IPS-18a (cell line): ENCODE measurements around the gene BRAF.
"Not testable (repeated sequence)": the region's sequence is repeated elsewhere in the genome, so short reads cannot be mapped to it uniquely, and the experiment has no call there.

Experiments used
- H3K27ac ChIP-seq: one replicate; pipeline ENCODE4 v1.5.1; 2013; ENCODE audit warnings: low read length
- H3K27me3 ChIP-seq: one replicate; pipeline ENCODE4 v1.6.1; 2013; ENCODE audit warnings: mild to moderate bottlenecking, low read length; ENCODE audit not compliant: control insufficient read depth, insufficient read depth
- H3K36me3 ChIP-seq: one replicate; pipeline ENCODE4 v1.6.1; 2013; ENCODE audit warnings: low read depth, low read length; ENCODE audit not compliant: control insufficient read depth
- H3K4me1 ChIP-seq: one replicate; pipeline ENCODE4 v1.6.1; 2013; ENCODE audit warnings: low read depth, low read length; ENCODE audit not compliant: control insufficient read depth
- H3K4me3 ChIP-seq: one replicate; pipeline ENCODE4 v1.5.1; 2013; ENCODE audit warnings: low read length
- H3K9ac ChIP-seq: one replicate; pipeline ENCODE4 v1.6.1; 2013; ENCODE audit warnings: mild to moderate bottlenecking, low read length, moderate library complexity
- H3K9me3 ChIP-seq: one replicate; pipeline ENCODE4 v1.6.1; 2013; ENCODE audit warnings: low read depth, low read length; ENCODE audit not compliant: control insufficient read depth

The BRAF gene

DNA sequence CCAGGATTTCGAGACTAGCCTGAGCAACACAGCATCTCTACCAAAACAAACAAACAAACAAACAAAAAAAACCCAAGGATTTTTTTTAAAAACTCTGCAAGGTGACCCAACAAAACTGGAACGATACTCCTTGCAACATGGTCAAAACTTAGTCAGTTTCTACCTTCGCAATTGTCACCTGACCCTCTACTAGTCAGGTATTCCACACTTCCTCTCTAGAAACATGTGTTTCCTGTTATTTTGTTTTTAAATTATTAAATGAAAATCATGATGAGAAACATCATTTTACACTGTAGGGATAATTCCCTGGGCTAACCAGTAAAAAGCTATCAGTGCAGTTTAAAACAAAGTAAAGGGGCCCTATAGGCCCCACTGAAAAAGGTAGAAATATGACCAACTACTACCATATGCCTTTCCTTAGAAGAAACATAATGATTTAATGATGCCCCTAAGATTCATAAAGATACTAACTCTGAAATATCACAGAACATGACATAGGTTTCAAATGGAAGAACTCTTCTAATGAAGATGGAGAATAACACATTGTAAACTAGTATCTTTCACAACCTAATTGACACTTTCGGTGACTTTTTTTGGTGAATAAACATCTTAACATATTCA lies 8.7 kb downstream of the BRAF start:
- H3K4me1 ChIP-seq = peaks cover 15% of the 10 kb centered on the region
- no peak overlapping the region for H3K4me3 ChIP-seq
- H3K9ac ChIP-seq = no peak overlapping the region
- no peaks in the 10 kb centered on the region for H3K36me3 ChIP-seq
- peaks cover 11% of the 10 kb centered on the region for H3K27me3 ChIP-seq
- H3K9me3 ChIP-seq = no peaks in the 10 kb centered on the region
- no peak overlapping the region for H3K27ac ChIP-seq

DNA sequence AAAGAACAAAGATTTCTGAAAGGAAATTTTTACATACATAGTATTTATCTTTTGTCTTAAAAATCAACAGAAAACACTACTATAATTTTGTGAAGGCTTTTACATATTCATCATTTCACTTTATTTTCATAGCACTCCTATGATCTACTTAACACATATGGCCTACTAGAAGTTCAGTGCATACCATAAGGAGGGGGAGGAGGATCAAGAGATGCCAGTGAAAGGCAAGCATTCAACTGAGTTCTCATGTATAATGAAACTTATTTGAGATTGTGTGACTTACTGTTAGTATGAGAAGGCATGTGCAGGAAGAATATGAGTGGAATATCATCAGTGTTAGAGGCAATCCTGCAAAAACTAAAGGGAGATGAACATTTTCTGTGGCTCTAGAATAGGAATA lies 10.6 kb downstream of the BRAF start:
- H3K27me3 ChIP-seq = peaks cover 11% of the 10 kb centered on the region
- H3K27ac ChIP-seq = no peak overlapping the region
- no peaks in the 10 kb centered on the region for H3K36me3 ChIP-seq
- H3K4me1 ChIP-seq = peaks cover 15% of the 10 kb centered on the region
- H3K9ac ChIP-seq = no peak overlapping the region
- no peak overlapping the region for H3K4me3 ChIP-seq
- H3K9me3 ChIP-seq = no peaks in the 10 kb centered on the region

DNA sequence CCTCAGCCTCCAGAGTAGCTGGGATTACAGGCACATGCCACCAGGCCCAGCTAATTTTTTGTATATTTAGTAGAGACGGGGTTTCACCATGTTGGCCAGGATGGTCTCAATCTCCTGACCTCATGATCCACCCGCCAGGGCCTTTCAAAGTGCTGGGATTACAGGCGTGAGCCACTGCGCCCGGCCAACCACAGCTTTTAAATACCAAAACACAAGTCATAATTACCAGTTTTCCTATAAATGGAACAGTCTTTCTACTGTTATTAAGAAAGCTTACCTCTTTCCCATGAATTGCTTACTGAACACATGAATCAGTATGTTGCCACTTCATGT lies 11.2 kb downstream of the BRAF start:
- not testable (repeated sequence) for H3K4me3 ChIP-seq, H3K27ac ChIP-seq, H3K36me3 ChIP-seq, H3K9me3 ChIP-seq, H3K9ac ChIP-seq
- Histone ChIP-seq H3K4me1 (peaks cover 15% of the 10 kb centered on the region), H3K27me3 (peaks cover 11% of the 10 kb centered on the region)

DNA sequence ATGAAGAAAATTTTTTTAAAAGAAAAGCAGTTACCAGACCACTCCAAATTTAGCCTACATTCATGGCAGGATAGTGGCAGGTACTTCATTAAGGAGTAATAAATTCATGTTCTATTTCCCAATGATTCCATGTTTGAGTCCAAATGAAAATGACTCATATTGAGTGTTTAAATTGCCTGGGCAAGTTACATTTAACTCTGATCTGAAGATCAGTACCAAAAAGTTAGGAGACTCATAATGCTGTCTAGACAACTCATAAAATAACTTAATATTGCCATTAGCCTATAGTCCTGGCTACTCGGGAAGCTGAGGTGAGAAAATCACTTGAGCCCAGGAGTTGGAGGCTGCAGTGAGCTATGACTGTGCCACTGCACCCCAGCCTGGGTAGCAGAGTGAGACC lies 13.0 kb downstream of the BRAF start:
- H3K36me3 ChIP-seq = no peaks in the 10 kb centered on the region
- no peak overlapping the region for H3K27ac ChIP-seq
- no peaks in the 10 kb centered on the region for H3K9me3 ChIP-seq
- no peak overlapping the region for H3K4me3 ChIP-seq
- peaks cover 15% of the 10 kb centered on the region for H3K4me1 ChIP-seq
- peaks cover 11% of the 10 kb centered on the region for H3K27me3 ChIP-seq
- H3K9ac ChIP-seq = no peak overlapping the region

DNA sequence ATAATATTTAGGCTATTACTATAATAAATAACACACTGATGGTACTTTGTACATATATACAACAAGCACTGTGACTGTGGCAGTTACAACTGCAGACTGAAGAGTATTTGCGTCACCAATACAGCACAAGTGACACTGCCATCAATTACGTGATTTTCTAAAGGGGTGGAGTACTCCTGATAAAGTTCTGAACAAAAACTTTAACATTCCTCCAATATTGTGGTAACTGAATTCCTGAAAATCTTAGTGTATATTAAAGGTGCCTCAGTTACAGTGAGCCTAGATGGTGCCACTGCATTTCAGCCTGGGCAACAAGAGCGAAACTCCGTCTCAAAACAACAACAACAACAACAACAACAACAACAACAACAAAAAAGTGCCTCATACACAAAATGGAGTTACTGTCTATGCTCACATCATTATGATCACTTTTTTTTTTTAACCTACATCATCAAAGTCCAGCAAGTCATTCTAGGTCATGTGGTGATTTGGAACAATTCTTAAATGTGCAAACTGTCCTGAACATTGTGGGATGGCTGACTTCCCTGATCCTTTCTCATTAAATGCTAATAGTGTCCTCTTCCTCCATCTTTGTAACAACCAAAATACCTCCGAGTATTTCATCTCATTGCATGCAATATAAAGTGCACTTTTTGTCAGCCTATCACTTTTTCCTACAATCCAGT lies 15.1 kb downstream of the BRAF start:
- H3K4me3 ChIP-seq = no peak overlapping the region
- H3K4me1 ChIP-seq = peaks cover 15% of the 10 kb centered on the region
- H3K27ac ChIP-seq = no peak overlapping the region
- H3K27me3 ChIP-seq = peaks cover 11% of the 10 kb centered on the region
- no peak overlapping the region for H3K9ac ChIP-seq
- no peaks in the 10 kb centered on the region for H3K36me3 ChIP-seq
- no peaks in the 10 kb centered on the region for H3K9me3 ChIP-seq

DNA sequence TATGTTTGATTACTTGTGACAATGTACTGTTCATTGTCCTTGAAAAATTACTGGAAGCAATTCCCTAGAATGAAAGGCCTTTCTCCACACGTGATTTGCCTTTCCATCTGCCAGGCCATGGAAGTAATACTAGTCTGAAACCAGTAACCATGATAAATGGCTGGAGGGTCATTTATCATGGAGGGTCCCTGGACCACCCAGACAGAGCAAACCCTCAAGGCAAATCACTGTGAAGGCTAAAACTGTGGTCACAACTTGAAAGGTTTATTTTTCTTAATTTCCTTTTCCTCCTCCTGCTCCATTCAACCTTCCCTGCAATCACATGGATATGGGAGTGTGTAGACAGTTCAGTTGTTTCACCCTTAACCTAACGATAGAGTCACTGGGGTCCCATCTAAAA lies 16.4 kb downstream of the BRAF start:
- no peaks in the 10 kb centered on the region for H3K9me3 ChIP-seq
- no peaks in the 10 kb centered on the region for H3K36me3 ChIP-seq
- H3K27me3 ChIP-seq = peaks cover 11% of the 10 kb centered on the region
- H3K4me1 ChIP-seq = peaks cover 8% of the 10 kb centered on the region
- H3K27ac ChIP-seq = no peak overlapping the region
- H3K9ac ChIP-seq = no peak overlapping the region
- no peak overlapping the region for H3K4me3 ChIP-seq

DNA sequence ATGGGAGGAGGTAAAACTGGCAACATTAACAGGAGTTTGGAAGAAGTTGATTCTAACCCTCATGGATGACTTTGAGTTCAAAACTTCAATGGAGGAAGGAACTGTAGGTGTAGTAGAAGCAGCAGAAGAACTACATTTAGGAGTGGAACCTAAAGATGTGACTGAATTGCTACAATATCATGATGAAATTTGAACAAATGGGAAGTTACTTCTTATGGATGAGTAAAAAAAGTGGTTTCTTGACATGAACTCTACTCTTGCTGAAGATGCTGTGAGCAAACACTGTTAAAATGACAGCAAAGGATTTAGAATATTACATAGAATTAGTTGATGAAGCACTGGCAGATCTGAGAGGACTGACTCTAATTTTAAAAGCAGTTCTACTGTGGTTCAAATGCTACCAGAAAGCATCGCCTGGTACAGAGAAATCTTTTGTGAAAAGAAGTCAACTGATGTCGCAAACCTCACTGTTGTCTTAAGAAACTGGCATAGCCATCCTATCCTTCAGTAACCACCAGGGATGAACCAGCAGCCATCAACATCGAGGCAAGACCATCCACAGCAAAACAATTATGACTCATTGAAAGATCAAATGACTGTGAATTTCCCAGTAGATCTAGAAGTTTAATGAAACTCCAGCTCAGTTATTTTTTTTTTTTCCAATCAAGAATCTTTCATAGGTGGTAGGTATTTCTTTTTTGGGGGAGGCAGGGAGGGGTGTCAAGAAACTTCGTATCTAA lies 20.8 kb downstream of the BRAF start:
- Histone ChIP-seq H3K27me3 (no peaks in the 10 kb centered on the region), H3K9me3 (no peaks in the 10 kb centered on the region), H3K4me1 (peaks cover 10% of the 10 kb centered on the region), H3K4me3 (no peak overlapping the region), H3K27ac (no peak overlapping the region), H3K36me3 (no peaks in the 10 kb centered on the region), H3K9ac (no peak overlapping the region)

DNA sequence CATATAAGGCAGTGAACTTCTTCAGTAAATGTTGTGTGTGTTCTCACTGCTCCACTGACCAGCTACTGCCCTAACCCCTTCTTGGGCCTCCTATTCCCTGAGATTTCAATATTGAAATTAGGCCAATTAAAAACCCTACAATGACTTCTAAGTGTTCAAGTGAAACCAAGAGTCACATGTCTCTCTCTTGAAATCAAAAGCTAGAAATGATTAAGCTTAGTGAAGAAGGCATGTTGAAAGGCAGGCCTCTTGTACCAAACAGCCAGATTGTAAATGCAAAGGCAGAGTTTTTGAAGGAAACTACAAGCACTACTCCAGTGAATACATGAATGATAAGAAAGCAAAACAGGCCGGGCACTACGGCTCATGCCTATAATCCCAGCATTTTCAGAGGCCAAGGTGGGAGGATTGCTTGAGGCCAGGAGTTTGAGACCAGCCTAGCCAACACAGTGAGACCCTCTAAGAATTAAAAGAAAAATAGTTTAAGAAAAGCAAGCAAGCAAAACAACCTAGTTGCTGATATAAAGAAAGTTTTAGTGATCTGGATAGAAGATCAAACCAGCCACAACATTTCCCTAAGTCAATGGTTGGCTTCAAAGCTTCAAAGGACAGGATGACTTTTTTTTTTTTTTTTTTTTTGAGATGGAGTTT lies 22.3 kb downstream of the BRAF start:
- Histone ChIP-seq H3K4me1 (peaks cover 10% of the 10 kb centered on the region), H3K27ac (no peak overlapping the region), H3K9me3 (no peaks in the 10 kb centered on the region), H3K27me3 (no peaks in the 10 kb centered on the region), H3K9ac (no peak overlapping the region), H3K4me3 (no peak overlapping the region), H3K36me3 (no peaks in the 10 kb centered on the region)

DNA sequence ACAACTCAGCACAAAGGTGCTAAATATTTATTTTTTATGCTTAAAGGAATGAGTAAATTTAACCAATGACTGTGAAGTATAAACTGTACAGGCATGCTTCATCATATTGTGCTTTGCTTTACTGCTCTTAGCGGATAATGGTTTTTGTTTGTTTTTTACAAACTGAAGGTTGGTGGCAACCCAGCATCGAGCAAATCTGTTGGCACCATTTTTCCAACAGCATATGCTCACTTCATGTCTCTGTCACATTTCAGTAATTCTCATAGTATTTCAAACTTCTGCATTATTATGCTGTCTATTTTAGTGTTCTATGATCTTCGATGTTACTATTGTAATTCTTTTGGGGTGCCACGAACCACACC lies 22.8 kb downstream of the BRAF start:
- Histone ChIP-seq H3K9ac (no peak overlapping the region), H3K4me1 (peaks cover 10% of the 10 kb centered on the region), H3K9me3 (no peaks in the 10 kb centered on the region), H3K27me3 (no peaks in the 10 kb centered on the region), H3K4me3 (no peak overlapping the region), H3K36me3 (no peaks in the 10 kb centered on the region), H3K27ac (no peak overlapping the region)

DNA sequence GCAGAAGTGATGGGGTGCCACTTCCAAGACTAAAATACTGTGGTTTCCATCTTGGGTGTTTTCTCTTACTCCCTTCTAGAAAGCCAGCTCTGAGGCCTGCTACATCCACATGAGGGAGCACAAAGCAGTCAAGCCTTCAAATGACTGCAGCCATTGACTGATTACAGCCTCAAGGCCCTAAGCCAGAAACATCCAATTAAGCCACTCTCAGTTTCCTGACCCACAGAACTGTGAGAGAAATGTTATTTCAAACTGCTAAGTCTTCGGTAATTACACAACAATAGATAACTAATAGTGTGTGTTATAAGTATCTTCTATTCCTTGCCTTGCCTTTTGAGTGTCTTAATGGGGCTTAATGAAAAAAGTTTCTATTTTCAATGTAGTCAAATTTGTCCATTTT lies 24.8 kb downstream of the BRAF start:
- no peak overlapping the region for H3K9ac ChIP-seq
- no peak overlapping the region for H3K4me3 ChIP-seq
- H3K27ac ChIP-seq = no peak overlapping the region
- no peaks in the 10 kb centered on the region for H3K9me3 ChIP-seq
- no peaks in the 10 kb centered on the region for H3K36me3 ChIP-seq
- peaks cover 10% of the 10 kb centered on the region for H3K4me1 ChIP-seq
- no peaks in the 10 kb centered on the region for H3K27me3 ChIP-seq

DNA sequence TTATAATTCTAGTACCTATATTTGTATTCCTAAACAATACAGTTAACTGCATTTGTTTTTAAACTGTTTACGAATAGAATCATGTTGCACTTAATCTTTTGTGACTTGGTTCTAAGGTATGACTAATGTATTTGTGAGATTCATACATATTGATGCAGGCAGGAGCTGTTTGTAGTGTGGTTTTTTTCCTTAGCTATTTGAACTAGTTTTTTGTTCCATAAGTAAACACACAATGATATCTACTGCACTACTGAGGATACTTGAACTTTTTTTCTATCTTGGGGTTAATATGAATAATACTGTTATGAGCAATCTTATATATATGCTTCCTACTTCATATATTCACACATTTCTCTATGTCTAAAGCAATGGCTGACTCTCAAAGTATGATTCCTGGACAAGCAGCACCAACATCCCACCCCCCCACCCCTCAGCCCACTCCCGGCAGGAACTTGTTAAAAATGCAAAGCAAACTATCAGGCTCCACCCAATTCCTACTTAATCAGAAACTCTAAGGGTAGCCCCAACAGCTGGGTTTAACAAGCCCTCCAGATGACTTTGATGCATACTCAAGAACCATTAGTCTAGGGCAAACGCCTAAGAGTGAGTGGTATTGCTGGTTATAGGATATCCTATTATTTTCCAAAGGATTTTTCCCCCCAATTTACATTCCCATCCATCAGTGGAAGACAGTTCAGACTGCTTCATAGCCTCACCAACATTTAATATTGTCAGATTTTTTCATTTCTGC lies 25.8 kb downstream of the BRAF start:
- H3K4me1 ChIP-seq = peaks cover 10% of the 10 kb centered on the region
- H3K9ac ChIP-seq = no peak overlapping the region
- no peak overlapping the region for H3K4me3 ChIP-seq
- H3K9me3 ChIP-seq = no peaks in the 10 kb centered on the region
- no peak overlapping the region for H3K27ac ChIP-seq
- H3K36me3 ChIP-seq = no peaks in the 10 kb centered on the region
- H3K27me3 ChIP-seq = no peaks in the 10 kb centered on the region
